Glutamatergic neuron (in vitro differentiated cells): ENCODE measurements around the gene KRTAP9-3. TPM values are rescaled to one million over a fixed set of nuclear protein-coding genes. Genes with fewer than 3 reads are reported as not detected.
"Not testable (repeated sequence)": the region's sequence is repeated elsewhere in the genome, so short reads cannot be mapped to it uniquely, and the experiment has no call there.

Source experiments
- DNase-seq: peaks from one replicate; pipeline ENCODE4 v3.0.0; 2022
- H3K27ac Mint-ChIP-seq: one replicate; pipeline ENCODE4 v1.8.0; 2020; ENCODE audit warnings: mild to moderate bottlenecking, mixed read lengths, inconsistent platforms; ENCODE audit not compliant: unreplicated experiment
- H3K27me3 Mint-ChIP-seq: one replicate; pipeline ENCODE4 v1.8.0; 2020; ENCODE audit warnings: mild to moderate bottlenecking, moderate library complexity, mixed read lengths, inconsistent platforms; ENCODE audit not compliant: unreplicated experiment
- H3K36me3 Mint-ChIP-seq: one replicate; pipeline ENCODE4 v1.8.0; 2020; ENCODE audit warnings: mild to moderate bottlenecking, mixed read lengths, inconsistent platforms; ENCODE audit not compliant: unreplicated experiment
- H3K4me1 Mint-ChIP-seq: one replicate; pipeline ENCODE4 v1.8.0; 2020; ENCODE audit warnings: mild to moderate bottlenecking, low read depth, mixed read lengths, inconsistent platforms; ENCODE audit not compliant: unreplicated experiment
- H3K4me3 Mint-ChIP-seq: one replicate; pipeline ENCODE4 v1.8.0; 2020; ENCODE audit warnings: mild to moderate bottlenecking, mixed read lengths, inconsistent platforms; ENCODE audit not compliant: unreplicated experiment
- H3K9me3 Mint-ChIP-seq: one replicate; pipeline ENCODE4 v1.8.0; 2020; ENCODE audit warnings: mild to moderate bottlenecking, moderate library complexity, mixed read lengths, inconsistent platforms; ENCODE audit not compliant: unreplicated experiment
- total RNA-seq: library from RNA; stranded (reverse); fragmentation: NEBNext Ultra II Directional; extraction: Animal tissue kit (Norgen Biotek cat#: 25700); gene quantifications from one replicate; pipeline ENCODE4 v1.2.1, GENCODE V29; 2021; ENCODE audit not compliant: unreplicated experiment
- TF ChIP-seq, protein P1 (sequence below): fragments of 200-600 bp; sonication (generic); IDR thresholded peaks from one replicate; pipeline ENCODE4 v1.5.0; 2021; ENCODE audit not compliant: partially characterized antibody, unreplicated experiment

Gene KRTAP9-3
- total RNA-seq, 1 donor from 2014 or later = not detected

DNA sequence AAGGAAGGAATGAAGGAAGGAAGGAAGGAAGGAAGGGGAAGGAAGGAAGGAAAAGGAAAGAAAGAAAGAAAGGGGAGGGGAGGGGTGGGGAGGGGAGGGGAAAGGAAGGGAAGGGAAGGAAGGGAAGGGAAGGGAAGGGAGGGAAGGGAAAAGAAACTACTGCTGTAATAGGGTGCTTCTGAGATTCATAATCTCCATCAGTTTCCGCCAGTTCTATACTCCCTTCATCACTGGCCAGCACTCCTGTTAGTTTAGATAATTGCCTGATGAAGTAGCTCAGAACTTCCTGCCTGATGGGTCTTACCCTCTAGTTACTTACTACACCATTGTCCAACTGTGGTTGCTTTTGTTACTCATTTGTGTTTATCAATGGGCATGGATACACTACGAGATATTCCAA, 31.0 kb downstream of the KRTAP9-3 start:
- peaks cover 1% of the 10 kb centered on the region for H3K9me3 Mint-ChIP-seq

DNA sequence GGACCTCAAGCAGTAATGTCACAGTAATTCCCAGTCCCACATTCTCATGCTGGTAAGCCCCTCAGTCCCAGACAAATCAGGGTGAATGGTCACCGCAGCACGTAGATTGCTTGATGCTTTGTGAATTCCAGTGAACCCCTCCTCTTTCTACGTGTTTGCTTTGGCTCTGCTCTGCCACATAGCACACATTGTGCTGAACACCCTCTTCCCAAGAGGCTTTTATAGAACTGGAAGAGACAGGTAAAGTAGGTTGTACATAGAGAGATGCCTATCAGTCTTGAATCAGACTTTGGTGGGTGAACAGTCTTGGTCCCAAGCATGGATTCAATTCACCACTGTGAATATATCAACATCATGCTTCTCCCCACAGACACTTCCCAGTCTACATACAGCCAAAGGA, 32.4 kb downstream of the KRTAP9-3 start:
- Mint-ChIP-seq H3K4me1 (no peaks in the 10 kb centered on the region), H3K27me3 (no peaks in the 10 kb centered on the region), H3K27ac (no peak overlapping the region), H3K9me3 (peaks cover 1% of the 10 kb centered on the region), H3K36me3 (no peaks in the 10 kb centered on the region), H3K4me3 (no peak overlapping the region)
- no peak for DNase-seq
- TF ChIP-seq, protein P1, sequence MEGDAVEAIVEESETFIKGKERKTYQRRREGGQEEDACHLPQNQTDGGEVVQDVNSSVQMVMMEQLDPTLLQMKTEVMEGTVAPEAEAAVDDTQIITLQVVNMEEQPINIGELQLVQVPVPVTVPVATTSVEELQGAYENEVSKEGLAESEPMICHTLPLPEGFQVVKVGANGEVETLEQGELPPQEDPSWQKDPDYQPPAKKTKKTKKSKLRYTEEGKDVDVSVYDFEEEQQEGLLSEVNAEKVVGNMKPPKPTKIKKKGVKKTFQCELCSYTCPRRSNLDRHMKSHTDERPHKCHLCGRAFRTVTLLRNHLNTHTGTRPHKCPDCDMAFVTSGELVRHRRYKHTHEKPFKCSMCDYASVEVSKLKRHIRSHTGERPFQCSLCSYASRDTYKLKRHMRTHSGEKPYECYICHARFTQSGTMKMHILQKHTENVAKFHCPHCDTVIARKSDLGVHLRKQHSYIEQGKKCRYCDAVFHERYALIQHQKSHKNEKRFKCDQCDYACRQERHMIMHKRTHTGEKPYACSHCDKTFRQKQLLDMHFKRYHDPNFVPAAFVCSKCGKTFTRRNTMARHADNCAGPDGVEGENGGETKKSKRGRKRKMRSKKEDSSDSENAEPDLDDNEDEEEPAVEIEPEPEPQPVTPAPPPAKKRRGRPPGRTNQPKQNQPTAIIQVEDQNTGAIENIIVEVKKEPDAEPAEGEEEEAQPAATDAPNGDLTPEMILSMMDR = no peak

More for the DNA sequence above, 31.0 kb downstream of the KRTAP9-3 start:
- TF ChIP-seq, protein P1 = no peak
- Mint-ChIP-seq H3K27me3 (no peaks in the 10 kb centered on the region), H3K36me3 (no peaks in the 10 kb centered on the region), H3K4me1 (no peaks in the 10 kb centered on the region), H3K4me3 (no peak overlapping the region), H3K27ac (no peak overlapping the region)
- no peak for DNase-seq

DNA sequence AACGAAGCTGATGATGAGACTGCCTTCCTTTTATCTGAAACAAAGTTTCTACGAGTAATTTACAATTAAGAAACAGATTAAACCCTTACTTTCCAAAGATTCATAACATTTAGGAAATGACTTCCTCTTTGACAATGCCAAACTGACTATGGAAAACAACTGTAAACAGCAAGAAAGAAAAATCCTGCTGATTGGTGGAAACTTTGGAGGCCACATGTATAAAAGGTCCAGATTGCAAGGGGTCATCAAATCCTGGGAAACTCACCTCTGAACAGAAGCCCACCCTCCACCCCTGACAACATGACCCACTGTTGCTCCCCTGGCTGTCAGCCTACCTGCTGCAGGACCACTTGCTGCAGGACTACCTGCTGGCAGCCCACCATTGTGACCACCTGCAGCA, 32.8 kb downstream of the KRTAP9-3 start, which contains the start of gene KRTAP9-6:
KRTAP9-6 (plus strand) TSS at position 301 of the 400 bp plus-strand sequence; CDS start at position 301, 0 bp downstream.
- no peak for DNase-seq
- H3K4me3 Mint-ChIP-seq = no peak within 1 kb of the TSS
- H3K27ac Mint-ChIP-seq = no peak within 1 kb of the TSS
- H3K36me3 Mint-ChIP-seq = no peaks in the 10 kb centered on the region
- peaks cover 1% of the 10 kb centered on the region for H3K9me3 Mint-ChIP-seq
- no peaks in the 10 kb centered on the region for H3K27me3 Mint-ChIP-seq
- TF ChIP-seq, protein P1 = no peak
- no peaks in the 10 kb centered on the region for H3K4me1 Mint-ChIP-seq

DNA sequence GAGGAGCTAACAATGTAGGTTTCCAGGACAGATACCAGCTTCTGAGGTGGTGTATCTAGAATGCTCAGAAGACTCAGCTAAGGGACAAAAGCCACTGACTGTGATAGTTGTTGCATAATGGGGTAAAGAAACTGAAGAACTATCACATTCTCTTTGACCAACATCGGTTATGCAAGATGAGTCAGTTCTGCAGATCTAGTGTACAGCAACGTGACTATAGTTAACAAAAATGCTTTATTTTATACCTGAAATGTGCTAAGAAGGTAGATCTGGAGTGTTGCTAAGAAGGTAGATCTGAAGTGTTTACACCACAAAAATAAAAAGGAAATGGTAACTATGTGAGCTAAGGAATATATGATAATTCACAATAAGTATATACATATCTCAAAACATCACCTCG, 35.5 kb downstream of the KRTAP9-3 start:
- TF ChIP-seq, protein P1 = no peak
- Mint-ChIP-seq H3K27me3 (no peaks in the 10 kb centered on the region), H3K4me1 (no peaks in the 10 kb centered on the region), H3K9me3 (peaks cover 1% of the 10 kb centered on the region), H3K36me3 (no peaks in the 10 kb centered on the region), H3K27ac (no peak overlapping the region), H3K4me3 (no peak overlapping the region)
- DNase-seq = no peak

DNA sequence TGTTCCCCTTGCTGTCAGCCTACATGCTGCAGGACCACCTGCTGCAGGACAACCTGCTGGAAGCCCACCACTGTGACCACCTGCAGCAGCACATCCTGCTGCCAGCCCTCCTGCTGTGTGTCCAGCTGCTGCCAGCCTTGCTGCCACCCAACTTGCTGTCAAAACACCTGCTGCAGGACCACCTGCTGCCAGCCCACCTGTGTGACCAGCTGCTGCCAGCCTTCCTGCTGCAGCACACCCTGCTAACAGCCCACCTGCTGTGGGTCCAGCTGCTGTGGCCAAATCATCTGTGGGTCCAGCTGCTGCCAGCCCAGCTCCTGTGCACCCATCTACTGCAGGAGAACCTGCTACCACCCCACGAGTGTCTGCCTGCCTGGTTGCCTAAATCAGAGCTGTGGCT, 39.1 kb downstream of the KRTAP9-3 start:
- H3K4me3 Mint-ChIP-seq, H3K36me3 Mint-ChIP-seq, H3K9me3 Mint-ChIP-seq, DNase-seq, H3K27ac Mint-ChIP-seq, H3K27me3 Mint-ChIP-seq, H3K4me1 Mint-ChIP-seq: not testable (repeated sequence)
